Suprapubic skin (tissue), 4 donors: ENCODE measurements around the gene ANKS4B. TPM values are rescaled to one million over a fixed set of nuclear protein-coding genes. Genes with fewer than 3 reads are reported as not detected.

Experiments
- DNase-seq, 2 donors: peaks; one replicate each; pipeline ENCODE4 v3.0.0-alpha.2; 2019; ENCODE audit warnings: low spot score in 2 of 2
- H3K27ac ChIP-seq: fragments of 200-600 bp; sonication (generic); one replicate; pipeline ENCODE4 v1.5.1; 2019
- H3K27me3 ChIP-seq: fragments of 200-600 bp; sonication (generic); one replicate; pipeline ENCODE4 v1.5.1; 2019
- H3K36me3 ChIP-seq: fragments of 200-600 bp; sonication (generic); one replicate; pipeline ENCODE4 v1.5.1; 2019
- H3K4me1 ChIP-seq: fragments of 200-600 bp; sonication (generic); one replicate; pipeline ENCODE4 v1.5.1; 2019
- H3K4me3 ChIP-seq: fragments of 200-600 bp; sonication (generic); one replicate; pipeline ENCODE4 v1.5.1; 2019; ENCODE audit warnings: mild to moderate bottlenecking
- H3K9me3 ChIP-seq: fragments of 200-600 bp; sonication (generic); one replicate; pipeline ENCODE4 v1.5.1; 2019
- EP300 ChIP-seq: sonication (generic); formaldehyde crosslinking; IDR thresholded peaks from one replicate; pipeline ENCODE4 v1.6.1; 2017; ENCODE audit warnings: antibody characterized with exemption
- POLR2A ChIP-seq, 2 donors: fragments of 450-650 bp; IDR thresholded peaks; one replicate each; pipeline ENCODE4 v1.6.1; 2017; ENCODE audit warnings: antibody characterized with exemption in 2 of 2, mild to moderate bottlenecking in 2 of 2, moderate library complexity in 2 of 2
- POLR2AphosphoS5 ChIP-seq, 3 donors: sonication (generic); formaldehyde crosslinking; IDR thresholded peaks; one replicate each; pipeline ENCODE4 v1.6.1; 2017; ENCODE audit warnings: antibody characterized with exemption in 3 of 3
- WGBS: methylation state at CpG from one replicate; pipeline ENCODE4 v1.1.5; 2018; 5-methylcytosine and 5-hydroxymethylcytosine counted together
- total RNA-seq, 4 donors: library from RNA; depleted of rRNA; stranded (reverse); fragments of >200 nt; gene quantifications; one replicate each; pipeline ENCODE4 v1.1.0, GENCODE V29; 2016
- TF ChIP-seq, protein P1 (sequence below), 2 donors: fragments of 200-600 bp in 1 of 2; fragments of 450-650 bp in 1 of 2; sonication (generic) in 1 of 2; IDR thresholded peaks; one replicate each; pipeline ENCODE4 v1.5.1; 2016 to 2019; ENCODE audit warnings: antibody characterized with exemption in 2 of 2, mild to moderate bottlenecking in 1 of 2, moderate library complexity in 1 of 2

ANKS4B gene
- total RNA-seq, 4 donors from 2014 or later, result not detected

GRCh38 chr16:21219551-21219950 is 13.9 kb upstream of the ANKS4B start:
- TF ChIP-seq, protein P1, sequence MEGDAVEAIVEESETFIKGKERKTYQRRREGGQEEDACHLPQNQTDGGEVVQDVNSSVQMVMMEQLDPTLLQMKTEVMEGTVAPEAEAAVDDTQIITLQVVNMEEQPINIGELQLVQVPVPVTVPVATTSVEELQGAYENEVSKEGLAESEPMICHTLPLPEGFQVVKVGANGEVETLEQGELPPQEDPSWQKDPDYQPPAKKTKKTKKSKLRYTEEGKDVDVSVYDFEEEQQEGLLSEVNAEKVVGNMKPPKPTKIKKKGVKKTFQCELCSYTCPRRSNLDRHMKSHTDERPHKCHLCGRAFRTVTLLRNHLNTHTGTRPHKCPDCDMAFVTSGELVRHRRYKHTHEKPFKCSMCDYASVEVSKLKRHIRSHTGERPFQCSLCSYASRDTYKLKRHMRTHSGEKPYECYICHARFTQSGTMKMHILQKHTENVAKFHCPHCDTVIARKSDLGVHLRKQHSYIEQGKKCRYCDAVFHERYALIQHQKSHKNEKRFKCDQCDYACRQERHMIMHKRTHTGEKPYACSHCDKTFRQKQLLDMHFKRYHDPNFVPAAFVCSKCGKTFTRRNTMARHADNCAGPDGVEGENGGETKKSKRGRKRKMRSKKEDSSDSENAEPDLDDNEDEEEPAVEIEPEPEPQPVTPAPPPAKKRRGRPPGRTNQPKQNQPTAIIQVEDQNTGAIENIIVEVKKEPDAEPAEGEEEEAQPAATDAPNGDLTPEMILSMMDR (IDR thresholded peaks at IDR 0.05), result no peak
- TF ChIP-seq POLR2A (IDR thresholded peaks at IDR 0.05), result no peak
- TF ChIP-seq POLR2AphosphoS5 (IDR thresholded peaks at IDR 0.05), result no peak
- TF ChIP-seq EP300, result no peak
- Histone ChIP-seq H3K4me1 (no peaks in the 10 kb centered on the region), H3K4me3 (no peak overlapping the region), H3K36me3 (no peaks in the 10 kb centered on the region), H3K9me3 (no peaks in the 10 kb centered on the region), H3K27me3 (peaks cover 9% of the 10 kb centered on the region), H3K27ac (no peak overlapping the region)
- WGBS, result 88% methylated on average over 2 of the region's 2 CpGs
- DNase-seq, result no peak

DNA sequence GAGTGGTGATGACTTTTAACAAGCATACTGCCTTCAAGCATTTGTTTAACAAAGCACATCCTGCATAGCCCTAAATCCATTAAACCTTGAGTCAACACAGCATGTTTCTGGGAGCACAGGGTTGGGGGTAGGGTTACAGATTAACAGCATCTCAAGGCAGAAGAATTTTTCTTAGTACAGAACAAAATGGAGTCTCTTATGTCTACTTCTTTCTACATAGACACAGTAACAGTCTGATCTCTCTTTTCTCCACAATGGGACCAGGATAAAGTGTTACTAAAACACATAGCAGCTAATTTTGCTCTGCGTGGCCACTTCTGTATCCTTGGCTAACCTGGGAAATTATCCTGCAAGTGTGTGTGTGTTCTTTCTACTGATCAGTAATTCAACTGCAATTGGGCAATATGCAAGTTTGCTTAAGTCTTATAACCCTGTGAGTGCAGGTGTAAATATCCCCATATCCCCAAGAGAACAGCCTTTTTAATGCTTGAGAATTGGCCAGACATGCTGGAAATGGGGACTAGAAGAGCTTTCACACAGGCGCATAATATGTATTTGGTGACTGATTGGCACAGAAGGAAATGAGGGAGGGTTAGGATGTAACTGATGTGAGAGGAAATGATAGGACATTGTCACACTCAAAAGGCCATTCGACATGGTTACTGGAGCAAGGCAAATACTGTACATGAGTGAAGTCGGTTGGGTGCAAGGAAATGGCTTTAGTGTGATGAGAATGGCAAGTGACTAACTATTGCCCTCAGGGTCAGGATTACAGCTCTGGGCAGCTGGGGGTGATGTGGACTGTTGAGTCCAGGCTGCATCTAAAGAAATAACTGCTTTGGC is 10.8 kb upstream of the ANKS4B start:
- Histone ChIP-seq H3K9me3 (no peaks in the 10 kb centered on the region), H3K27ac (no peak overlapping the region), H3K4me1 (no peaks in the 10 kb centered on the region), H3K4me3 (no peak overlapping the region), H3K27me3 (peaks cover 9% of the 10 kb centered on the region), H3K36me3 (no peaks in the 10 kb centered on the region)
- no peak for TF ChIP-seq POLR2AphosphoS5 (IDR thresholded peaks at IDR 0.05)
- TF ChIP-seq, protein P1 (IDR thresholded peaks at IDR 0.05), result no peak
- TF ChIP-seq POLR2A (IDR thresholded peaks at IDR 0.05), result no peak
- TF ChIP-seq EP300, result no peak
- 65% methylated on average over 4 of the region's 4 CpGs for WGBS
- no peak for DNase-seq

GRCh38 chr16:21223787-21224186 is 9.7 kb upstream of the ANKS4B start:
- no peaks in the 10 kb centered on the region for H3K9me3 ChIP-seq
- WGBS, result 77% methylated on average over 9 of the region's 9 CpGs
- H3K27me3 ChIP-seq, result peaks cover 5% of the 10 kb centered on the region
- H3K4me3 ChIP-seq, result no peak overlapping the region
- no peak for DNase-seq
- no peak for TF ChIP-seq EP300
- no peak for TF ChIP-seq POLR2A (IDR thresholded peaks at IDR 0.05)
- TF ChIP-seq, protein P1 (IDR thresholded peaks at IDR 0.05), result no peak
- TF ChIP-seq POLR2AphosphoS5 (IDR thresholded peaks at IDR 0.05), result no peak
- H3K4me1 ChIP-seq, result no peaks in the 10 kb centered on the region
- H3K27ac ChIP-seq, result no peak overlapping the region
- no peaks in the 10 kb centered on the region for H3K36me3 ChIP-seq

- no peak overlapping the region for H3K27ac ChIP-seq
- WGBS, result 62% methylated on average over 2 of the region's 2 CpGs
- H3K4me3 ChIP-seq, result no peak overlapping the region
- no peaks in the 10 kb centered on the region for H3K36me3 ChIP-seq
- no peak for DNase-seq
- H3K9me3 ChIP-seq, result no peaks in the 10 kb centered on the region
- H3K27me3 ChIP-seq, result peaks cover 5% of the 10 kb centered on the region
- no peaks in the 10 kb centered on the region for H3K4me1 ChIP-seq
- no peak for TF ChIP-seq POLR2AphosphoS5 (IDR thresholded peaks at IDR 0.05)
- TF ChIP-seq, protein P1 (IDR thresholded peaks at IDR 0.05), result no peak
- TF ChIP-seq EP300, result no peak
- TF ChIP-seq POLR2A (IDR thresholded peaks at IDR 0.05), result no peak
These were observed 8.7 kb upstream of the ANKS4B start for GRCh38 chr16:21224800-21225199.

GRCh38 chr16:21226749-21227148 is 6.8 kb upstream of the ANKS4B start:
- Histone ChIP-seq H3K9me3 (no peaks in the 10 kb centered on the region), H3K36me3 (no peaks in the 10 kb centered on the region), H3K27ac (no peak overlapping the region), H3K27me3 (peaks cover 5% of the 10 kb centered on the region), H3K4me1 (no peaks in the 10 kb centered on the region), H3K4me3 (no peak overlapping the region)
- TF ChIP-seq, protein P1 (IDR thresholded peaks at IDR 0.05), result no peak
- TF ChIP-seq EP300, result no peak
- no peak for DNase-seq
